ENCODE results near the gene ALKBH4. TPM values are rescaled to one million over a fixed set of nuclear protein-coding genes. Genes with fewer than 3 reads are reported as not detected.
"Not testable (repeated sequence)": the region's sequence is repeated elsewhere in the genome, so short reads cannot be mapped to it uniquely, and the experiment has no call there.

ALKBH4 gene
- total RNA-seq, 2 experiments from 2014 or later = 2.9 to 3.5 TPM

DNA sequence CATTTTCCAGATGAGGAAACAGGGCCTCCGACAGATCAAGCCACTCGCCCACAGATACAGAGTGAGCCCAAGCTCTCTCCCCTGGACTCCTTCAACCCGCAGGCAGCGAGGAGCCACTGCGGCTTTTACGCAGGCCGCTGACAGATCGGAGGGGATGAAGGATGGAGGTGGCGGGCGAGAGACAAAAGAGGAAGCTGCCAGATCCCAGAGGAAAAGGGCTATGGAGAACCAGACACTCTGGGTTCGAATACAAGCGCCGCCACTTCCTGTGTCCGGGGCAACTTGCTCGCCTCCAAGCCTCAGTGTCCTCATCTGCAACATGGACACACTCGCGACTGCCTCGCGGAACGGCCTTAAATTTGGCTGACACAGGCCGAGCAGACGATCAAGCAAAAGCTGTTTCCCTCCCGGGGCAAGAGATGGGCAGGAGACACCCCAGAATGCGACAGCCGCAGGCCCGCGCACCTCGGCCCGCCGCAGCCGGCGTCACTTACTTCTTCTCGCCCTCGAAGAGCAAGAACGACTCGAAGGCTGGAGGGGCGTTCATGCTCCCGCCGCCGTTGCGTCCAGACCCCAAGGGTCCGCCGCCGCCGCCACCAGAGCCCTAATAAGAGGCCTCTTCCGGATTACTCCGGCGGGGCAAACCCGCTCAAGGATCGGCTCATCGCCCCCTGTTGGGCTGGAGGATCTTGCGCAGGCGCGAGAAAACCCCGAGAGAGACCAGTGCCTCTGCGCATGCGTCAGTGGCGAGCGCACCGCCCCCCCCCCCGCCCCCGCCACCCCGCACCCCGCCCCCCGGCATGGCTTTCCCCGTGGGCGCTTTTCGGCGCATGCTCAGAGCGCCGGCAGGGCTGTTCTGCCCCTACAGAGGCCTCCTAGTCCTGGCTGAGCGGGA is 13.9 kb upstream of the ALKBH4 start, which contains the start of gene POLR2J:
TSS of gene POLR2J (minus strand) at position 609 of the 895 bp plus-strand sequence. CDS start at position 547, 62 bp downstream.
- H3K4me1 ChIP-seq (ENCODE audit: insufficient read depth, low read length); H3K27ac ChIP-seq (ENCODE audit: low read depth in 1 of 2, low read length in 2 of 2); H3K9me3 ChIP-seq (ENCODE audit: control insufficient read depth in 1 of 2, insufficient read depth in 1 of 2, low read length in 2 of 2); CTCF ChIA-PET; H3K27me3 ChIP-seq (ENCODE audit: control insufficient read depth in 1 of 2, insufficient read depth in 2 of 2, low read length in 2 of 2); H3K4me1 Mint-ChIP-seq (ENCODE audit: low read depth); intact Hi-C loops (cut with DNase I, micrococcal nuclease); H3K9me3 Mint-ChIP-seq; H3K36me3 Mint-ChIP-seq (ENCODE audit: low read depth); H3K27me3 Mint-ChIP-seq; H3K36me3 ChIP-seq (ENCODE audit: insufficient read depth, low read length); POLR2A ChIA-PET: not testable (repeated sequence)
- peak; percentile 81 to 98 (median 88) for DNase-seq
- ATAC-seq (ENCODE audit: poor library complexity) = peak; percentile 89
- peak within 1 kb of the TSS; percentile 92 for H3K4me3 Mint-ChIP-seq
- TF ChIP-seq, protein P1, sequence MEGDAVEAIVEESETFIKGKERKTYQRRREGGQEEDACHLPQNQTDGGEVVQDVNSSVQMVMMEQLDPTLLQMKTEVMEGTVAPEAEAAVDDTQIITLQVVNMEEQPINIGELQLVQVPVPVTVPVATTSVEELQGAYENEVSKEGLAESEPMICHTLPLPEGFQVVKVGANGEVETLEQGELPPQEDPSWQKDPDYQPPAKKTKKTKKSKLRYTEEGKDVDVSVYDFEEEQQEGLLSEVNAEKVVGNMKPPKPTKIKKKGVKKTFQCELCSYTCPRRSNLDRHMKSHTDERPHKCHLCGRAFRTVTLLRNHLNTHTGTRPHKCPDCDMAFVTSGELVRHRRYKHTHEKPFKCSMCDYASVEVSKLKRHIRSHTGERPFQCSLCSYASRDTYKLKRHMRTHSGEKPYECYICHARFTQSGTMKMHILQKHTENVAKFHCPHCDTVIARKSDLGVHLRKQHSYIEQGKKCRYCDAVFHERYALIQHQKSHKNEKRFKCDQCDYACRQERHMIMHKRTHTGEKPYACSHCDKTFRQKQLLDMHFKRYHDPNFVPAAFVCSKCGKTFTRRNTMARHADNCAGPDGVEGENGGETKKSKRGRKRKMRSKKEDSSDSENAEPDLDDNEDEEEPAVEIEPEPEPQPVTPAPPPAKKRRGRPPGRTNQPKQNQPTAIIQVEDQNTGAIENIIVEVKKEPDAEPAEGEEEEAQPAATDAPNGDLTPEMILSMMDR (IDR thresholded peaks at IDR 0.05) = peak; percentile 58
- H3K27ac Mint-ChIP-seq = peak within 1 kb of the TSS; percentile 90
- H3K4me3 ChIP-seq (ENCODE audit: low read length) = peak within 1 kb of the TSS; percentile 49

DNA sequence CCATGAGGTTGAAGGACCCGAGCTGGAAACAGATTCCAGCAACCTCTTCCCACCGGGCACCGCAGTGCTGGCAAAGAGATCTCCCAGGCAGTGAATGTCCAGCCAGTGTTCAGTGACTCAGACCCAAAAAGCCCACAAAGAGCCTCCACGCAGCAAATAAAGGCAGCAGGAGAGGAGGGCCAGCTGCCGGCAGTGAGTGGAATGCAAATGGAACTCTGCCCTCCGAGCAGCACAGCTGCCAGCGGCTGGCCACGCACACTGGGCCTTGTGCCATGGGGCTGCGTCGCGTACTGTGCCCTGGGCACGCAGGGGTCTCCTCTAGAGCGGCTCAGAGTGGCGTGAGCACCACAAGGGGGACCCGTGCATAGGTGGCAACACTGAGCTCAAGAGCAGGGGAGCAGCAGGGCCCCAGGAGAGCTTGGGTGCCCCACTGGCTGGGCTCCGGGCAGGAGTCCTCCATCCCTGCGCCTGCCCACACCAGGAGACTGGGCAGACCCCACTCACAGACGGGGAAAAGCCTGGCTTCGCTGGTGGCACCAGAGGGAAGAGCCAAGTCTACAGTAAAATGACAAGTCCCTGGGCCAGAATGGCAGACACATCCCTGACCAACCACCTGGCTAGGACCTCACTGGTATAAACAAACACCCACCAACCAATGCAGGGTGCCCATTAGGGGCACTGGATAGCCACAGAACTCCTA is 10.2 kb upstream of the ALKBH4 start:
- H3K9me3 ChIP-seq (ENCODE audit: control insufficient read depth in 1 of 2, insufficient read depth in 1 of 2, low read length in 2 of 2); H3K9me3 Mint-ChIP-seq; CTCF ChIA-PET; DNase-seq; H3K4me3 ChIP-seq (ENCODE audit: low read length); H3K27me3 ChIP-seq (ENCODE audit: control insufficient read depth in 1 of 2, insufficient read depth in 2 of 2, low read length in 2 of 2); intact Hi-C loops (cut with DNase I, micrococcal nuclease); H3K27me3 Mint-ChIP-seq; H3K4me1 Mint-ChIP-seq (ENCODE audit: low read depth); H3K4me1 ChIP-seq (ENCODE audit: insufficient read depth, low read length); H3K27ac ChIP-seq (ENCODE audit: low read depth in 1 of 2, low read length in 2 of 2); POLR2A ChIA-PET; H3K4me3 Mint-ChIP-seq; H3K27ac Mint-ChIP-seq; ATAC-seq (ENCODE audit: poor library complexity): not testable (repeated sequence)
- peaks cover 22% of the 10 kb centered on the region for H3K36me3 Mint-ChIP-seq (ENCODE audit: low read depth)
- H3K36me3 ChIP-seq (ENCODE audit: insufficient read depth, low read length) = peaks cover 29% of the 10 kb centered on the region

DNA sequence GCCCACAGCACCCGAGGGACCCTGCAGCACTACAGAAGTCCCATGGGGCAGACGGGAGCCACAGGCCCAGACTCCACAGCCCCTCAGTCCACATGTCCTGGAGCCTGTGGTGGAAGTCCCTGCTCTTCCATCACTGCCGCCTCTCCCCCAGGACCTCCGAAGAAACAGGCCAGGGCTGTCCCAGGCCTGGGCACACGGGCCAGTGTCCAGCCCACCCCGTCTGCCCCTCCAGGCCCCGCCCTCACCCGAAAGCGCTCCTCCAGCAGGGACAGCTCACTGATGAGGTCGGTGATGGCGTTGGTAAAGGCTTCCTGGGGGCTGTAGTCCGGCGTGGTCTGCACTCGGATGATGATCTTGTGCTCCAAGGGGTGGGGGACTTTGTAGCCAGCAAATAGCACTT is 9.5 kb upstream of the ALKBH4 start:
- H3K27ac ChIP-seq (ENCODE audit: low read depth in 1 of 2, low read length in 2 of 2); H3K9me3 ChIP-seq (ENCODE audit: control insufficient read depth in 1 of 2, insufficient read depth in 1 of 2, low read length in 2 of 2); H3K27me3 ChIP-seq (ENCODE audit: control insufficient read depth in 1 of 2, insufficient read depth in 2 of 2, low read length in 2 of 2); H3K4me1 Mint-ChIP-seq (ENCODE audit: low read depth); ATAC-seq (ENCODE audit: poor library complexity); H3K4me3 ChIP-seq (ENCODE audit: low read length); H3K27ac Mint-ChIP-seq; H3K4me3 Mint-ChIP-seq; POLR2A ChIA-PET; H3K4me1 ChIP-seq (ENCODE audit: insufficient read depth, low read length); H3K9me3 Mint-ChIP-seq; intact Hi-C loops (cut with DNase I, micrococcal nuclease); H3K27me3 Mint-ChIP-seq: not testable (repeated sequence)
- peaks cover 22% of the 10 kb centered on the region for H3K36me3 Mint-ChIP-seq (ENCODE audit: low read depth)
- peaks cover 31% of the 10 kb centered on the region for H3K36me3 ChIP-seq (ENCODE audit: insufficient read depth, low read length)
- CTCF ChIA-PET = interaction anchor here (1.4 kb wide), 1 partner anchor 62 kb away, joined by 3 read pairs; no protein-coding TSS in a partner anchor
- peak in 1 of 14 experiments; percentile 11 for DNase-seq

All from CD4-positive, alpha-beta T cell (primary cell).